Measurements from ENCODE around the gene UTRN. TPM values are rescaled to one million over a fixed set of nuclear protein-coding genes. Genes with fewer than 3 reads are reported as not detected.

The UTRN gene
- total RNA-seq, 1 experiment from 2014 or later, result 125 TPM

- DNase-seq (ENCODE audit: low spot score), result peak; percentile 63
- Mint-ChIP-seq H3K9me3 (no peaks in the 10 kb centered on the region), H3K36me3 (peaks cover 3% of the 10 kb centered on the region; the same call in 1 of the 2 replicates), H3K27me3 (ENCODE audit: low read depth) (no peaks in the 10 kb centered on the region; the same call in 1 of the 2 replicates), H3K4me3 (peak overlapping the region; percentile 100), H3K27ac (peak overlapping the region; percentile 96), H3K4me1 (peaks cover 28% of the 10 kb centered on the region)
- peak; percentile 18 for ATAC-seq
- CTCF ChIA-PET, result interaction anchor here (0.7 to 2.5 kb wide), 7 partner anchors 19 to 298 kb away, joined by 3 to 23 read pairs (median 3); no protein-coding TSS in a partner anchor
- POLR2A ChIA-PET, result interaction anchor here (0.6 to 2.5 kb wide), 10 partner anchors 20 to 450 kb away, joined by 3 to 13 read pairs (median 4); no protein-coding TSS in a partner anchor
- TF ChIP-seq ZNF138 (CRISPR knock-in tag; conservative IDR thresholded peaks at IDR 0.05) (no peak), FOXP4 (CRISPR knock-in tag; IDR thresholded peaks at IDR 0.05) (peak; percentile 35; the same call in 1 of the 2 replicates), CDX4 (CRISPR knock-in tag; IDR thresholded peaks at IDR 0.05; ENCODE audit: borderline replicate concordance) (no peak), GRHL2 (CRISPR knock-in tag; IDR thresholded peaks at IDR 0.05; ENCODE audit: insufficient replicate concordance, severe bottlenecking) (no peak), SMAD3 (CRISPR knock-in tag; IDR thresholded peaks at IDR 0.05; ENCODE audit: borderline replicate concordance) (no peak), ZNF423 (CRISPR knock-in tag; IDR thresholded peaks at IDR 0.05) (peak; percentile 73; the same call in 1 of the 2 replicates), ZNF416 (CRISPR knock-in tag; IDR thresholded peaks at IDR 0.05) (no peak), CREM (CRISPR knock-in tag; IDR thresholded peaks at IDR 0.05) (0 out of 2 replicates have a peak, but pooled peaks have one; percentile 34), FOXP1 (CRISPR knock-in tag; IDR thresholded peaks at IDR 0.05; ENCODE audit: borderline replicate concordance) (no peak), E2F5 (CRISPR knock-in tag; IDR thresholded peaks at IDR 0.05) (peak; percentile 33; the same call in 1 of the 2 replicates), HMGXB4 (CRISPR knock-in tag; IDR thresholded peaks at IDR 0.05) (0 out of 2 replicates have a peak, but pooled peaks have one; percentile 14), TEAD4 (CRISPR knock-in tag; IDR thresholded peaks at IDR 0.05) (no peak), STAT6 (CRISPR knock-in tag; conservative IDR thresholded peaks at IDR 0.05; ENCODE audit: low read depth) (0 out of 2 replicates have a peak, but pooled peaks have one; percentile 29), ZNF232 (CRISPR knock-in tag; IDR thresholded peaks at IDR 0.05) (no peak)
- TF ChIP-seq, protein P1, sequence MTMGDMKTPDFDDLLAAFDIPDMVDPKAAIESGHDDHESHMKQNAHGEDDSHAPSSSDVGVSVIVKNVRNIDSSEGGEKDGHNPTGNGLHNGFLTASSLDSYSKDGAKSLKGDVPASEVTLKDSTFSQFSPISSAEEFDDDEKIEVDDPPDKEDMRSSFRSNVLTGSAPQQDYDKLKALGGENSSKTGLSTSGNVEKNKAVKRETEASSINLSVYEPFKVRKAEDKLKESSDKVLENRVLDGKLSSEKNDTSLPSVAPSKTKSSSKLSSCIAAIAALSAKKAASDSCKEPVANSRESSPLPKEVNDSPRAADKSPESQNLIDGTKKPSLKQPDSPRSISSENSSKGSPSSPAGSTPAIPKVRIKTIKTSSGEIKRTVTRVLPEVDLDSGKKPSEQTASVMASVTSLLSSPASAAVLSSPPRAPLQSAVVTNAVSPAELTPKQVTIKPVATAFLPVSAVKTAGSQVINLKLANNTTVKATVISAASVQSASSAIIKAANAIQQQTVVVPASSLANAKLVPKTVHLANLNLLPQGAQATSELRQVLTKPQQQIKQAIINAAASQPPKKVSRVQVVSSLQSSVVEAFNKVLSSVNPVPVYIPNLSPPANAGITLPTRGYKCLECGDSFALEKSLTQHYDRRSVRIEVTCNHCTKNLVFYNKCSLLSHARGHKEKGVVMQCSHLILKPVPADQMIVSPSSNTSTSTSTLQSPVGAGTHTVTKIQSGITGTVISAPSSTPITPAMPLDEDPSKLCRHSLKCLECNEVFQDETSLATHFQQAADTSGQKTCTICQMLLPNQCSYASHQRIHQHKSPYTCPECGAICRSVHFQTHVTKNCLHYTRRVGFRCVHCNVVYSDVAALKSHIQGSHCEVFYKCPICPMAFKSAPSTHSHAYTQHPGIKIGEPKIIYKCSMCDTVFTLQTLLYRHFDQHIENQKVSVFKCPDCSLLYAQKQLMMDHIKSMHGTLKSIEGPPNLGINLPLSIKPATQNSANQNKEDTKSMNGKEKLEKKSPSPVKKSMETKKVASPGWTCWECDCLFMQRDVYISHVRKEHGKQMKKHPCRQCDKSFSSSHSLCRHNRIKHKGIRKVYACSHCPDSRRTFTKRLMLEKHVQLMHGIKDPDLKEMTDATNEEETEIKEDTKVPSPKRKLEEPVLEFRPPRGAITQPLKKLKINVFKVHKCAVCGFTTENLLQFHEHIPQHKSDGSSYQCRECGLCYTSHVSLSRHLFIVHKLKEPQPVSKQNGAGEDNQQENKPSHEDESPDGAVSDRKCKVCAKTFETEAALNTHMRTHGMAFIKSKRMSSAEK (CRISPR knock-in tag; IDR thresholded peaks at IDR 0.05; ENCODE audit: borderline replicate concordance), result no peak
- TF ChIP-seq, protein P2, sequence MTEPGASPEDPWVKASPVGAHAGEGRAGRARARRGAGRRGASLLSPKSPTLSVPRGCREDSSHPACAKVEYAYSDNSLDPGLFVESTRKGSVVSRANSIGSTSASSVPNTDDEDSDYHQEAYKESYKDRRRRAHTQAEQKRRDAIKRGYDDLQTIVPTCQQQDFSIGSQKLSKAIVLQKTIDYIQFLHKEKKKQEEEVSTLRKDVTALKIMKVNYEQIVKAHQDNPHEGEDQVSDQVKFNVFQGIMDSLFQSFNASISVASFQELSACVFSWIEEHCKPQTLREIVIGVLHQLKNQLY (CRISPR knock-in tag; IDR thresholded peaks at IDR 0.05), result no peak
- TF ChIP-seq, protein P3, sequence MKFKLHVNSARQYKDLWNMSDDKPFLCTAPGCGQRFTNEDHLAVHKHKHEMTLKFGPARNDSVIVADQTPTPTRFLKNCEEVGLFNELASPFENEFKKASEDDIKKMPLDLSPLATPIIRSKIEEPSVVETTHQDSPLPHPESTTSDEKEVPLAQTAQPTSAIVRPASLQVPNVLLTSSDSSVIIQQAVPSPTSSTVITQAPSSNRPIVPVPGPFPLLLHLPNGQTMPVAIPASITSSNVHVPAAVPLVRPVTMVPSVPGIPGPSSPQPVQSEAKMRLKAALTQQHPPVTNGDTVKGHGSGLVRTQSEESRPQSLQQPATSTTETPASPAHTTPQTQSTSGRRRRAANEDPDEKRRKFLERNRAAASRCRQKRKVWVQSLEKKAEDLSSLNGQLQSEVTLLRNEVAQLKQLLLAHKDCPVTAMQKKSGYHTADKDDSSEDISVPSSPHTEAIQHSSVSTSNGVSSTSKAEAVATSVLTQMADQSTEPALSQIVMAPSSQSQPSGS (CRISPR knock-in tag; IDR thresholded peaks at IDR 0.05; ENCODE audit: borderline replicate concordance, low read depth), result no peak
Measured at GRCh38 chr6:144285798-144286502, 815 bp downstream of the UTRN start.

Data from WTC11 (cell line).